NCI-H345 (cell line): ENCODE measurements around the gene GLYR1.

Experiments used
- DNase-seq: peaks from one replicate; lab custom pipeline; 2025; lab: John Stamatoyannopoulos, UW

Gene GLYR1

GRCh38 chr16:4763791-4764190 is 83.3 kb downstream of the GLYR1 start:
- no peak for DNase-seq

- no peak for DNase-seq
Observed at GRCh38 chr16:4762205-4762604, 84.9 kb downstream of the GLYR1 start.

- no peak for DNase-seq
Observed at GRCh38 chr16:4760221-4760910, 86.7 kb downstream of the GLYR1 start.

- DNase-seq: no peak
Observed at GRCh38 chr16:4755687-4756086, 91.4 kb downstream of the GLYR1 start.

GRCh38 chr16:4754865-4755264 is 92.2 kb downstream of the GLYR1 start:
- DNase-seq: no peak

- no peak for DNase-seq
Observed at GRCh38 chr16:4753227-4753626, 93.9 kb downstream of the GLYR1 start.
